ENCODE data around the gene CTNNA2.

CTNNA2 gene

DNA sequence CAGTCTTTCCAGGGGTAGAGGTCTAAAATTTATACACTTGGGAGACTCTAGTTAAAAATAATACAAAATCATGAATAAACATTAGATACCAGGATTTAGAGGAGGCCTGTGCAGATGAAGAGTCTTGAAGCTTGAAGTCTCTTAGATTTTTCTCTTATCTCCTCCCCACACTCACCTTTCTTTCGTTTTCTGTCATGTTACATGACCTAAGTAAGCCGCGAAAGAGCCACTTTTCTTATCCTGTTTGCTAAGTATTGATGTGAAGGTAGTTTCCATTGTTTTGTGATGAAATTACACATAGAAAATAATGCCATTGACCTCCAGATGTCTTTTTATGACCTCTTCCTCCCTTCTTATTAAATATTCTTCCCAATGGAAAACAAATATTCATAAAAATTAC is 423.9 kb downstream of the CTNNA2 start:
- DNase-seq: no peak

DNA sequence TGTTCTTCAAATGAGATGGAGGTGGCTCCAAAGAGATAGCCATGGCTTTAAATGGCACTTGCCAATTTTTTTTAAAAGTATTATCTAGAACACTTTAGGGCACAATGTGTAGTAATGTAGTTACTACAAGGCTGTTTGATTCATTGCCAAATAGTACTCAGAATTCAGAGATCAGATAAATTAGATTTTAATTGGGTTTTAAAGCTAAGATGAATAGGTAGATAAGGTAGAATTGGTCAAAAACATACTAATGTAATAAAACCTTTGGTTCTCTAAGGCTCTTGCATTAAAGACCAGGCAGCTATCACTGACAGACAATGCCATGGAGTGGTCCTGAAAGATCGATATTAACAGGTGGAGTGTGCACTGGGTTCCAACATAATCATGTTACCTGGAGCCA is 425.8 kb downstream of the CTNNA2 start:
- DNase-seq: no peak

DNA sequence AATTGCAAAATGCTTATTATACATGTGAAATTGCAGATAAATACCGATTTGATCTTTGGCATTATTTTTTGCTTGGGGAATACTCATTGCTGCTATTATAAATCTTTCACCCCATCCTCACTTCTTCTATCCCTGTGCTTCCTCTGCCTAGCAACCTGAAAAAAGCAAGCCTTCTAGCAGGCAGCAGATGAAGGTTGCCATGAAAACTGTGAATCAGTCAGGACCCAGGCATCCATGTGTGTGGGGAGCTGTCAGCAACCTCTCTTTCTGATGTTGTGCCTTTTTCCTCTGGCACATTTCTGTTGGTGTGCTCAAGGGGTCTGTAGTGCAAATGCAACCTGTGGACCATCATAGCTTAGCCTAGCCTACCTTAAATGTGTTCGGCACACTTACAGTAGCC is 427.5 kb downstream of the CTNNA2 start:
- DNase-seq: no peak

DNA sequence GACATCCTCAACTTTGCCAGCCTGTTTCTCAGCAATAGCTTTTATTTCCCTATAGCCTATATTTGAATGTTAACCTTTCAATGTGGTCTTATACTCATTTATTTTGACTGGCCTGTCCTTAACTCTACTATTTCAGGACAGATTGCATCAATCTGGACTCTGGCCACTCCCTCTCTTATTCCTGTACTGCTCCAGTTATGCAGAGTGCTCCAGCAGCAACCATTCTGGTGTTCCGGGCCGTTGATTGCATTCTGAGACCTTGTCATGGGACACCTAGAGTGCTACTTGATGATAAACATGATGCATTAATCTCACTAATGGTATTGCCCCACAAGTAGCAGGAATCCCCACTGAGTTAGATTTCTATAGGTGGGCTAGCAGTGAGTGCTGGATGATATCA is 428.3 kb downstream of the CTNNA2 start:
- no peak for DNase-seq

DNA sequence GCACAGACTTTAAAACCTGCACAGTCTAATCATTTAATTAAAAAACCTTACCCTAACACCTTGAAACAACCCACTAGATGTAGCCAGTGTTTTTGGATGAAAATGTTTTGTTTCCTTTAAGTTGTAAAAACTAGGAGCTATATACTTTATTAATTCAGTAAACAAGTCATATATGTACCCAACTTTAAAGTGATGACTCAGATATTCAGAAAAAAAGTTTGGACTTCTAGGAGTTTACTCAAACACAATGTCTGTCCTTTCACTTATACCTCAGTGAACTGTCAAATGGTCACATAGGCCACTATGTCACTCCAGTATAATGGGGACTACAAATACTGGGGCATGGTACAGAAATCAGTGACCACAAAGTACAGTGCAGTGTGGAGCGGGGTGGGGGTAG is 431.4 kb downstream of the CTNNA2 start:
- no peak for DNase-seq

DNA sequence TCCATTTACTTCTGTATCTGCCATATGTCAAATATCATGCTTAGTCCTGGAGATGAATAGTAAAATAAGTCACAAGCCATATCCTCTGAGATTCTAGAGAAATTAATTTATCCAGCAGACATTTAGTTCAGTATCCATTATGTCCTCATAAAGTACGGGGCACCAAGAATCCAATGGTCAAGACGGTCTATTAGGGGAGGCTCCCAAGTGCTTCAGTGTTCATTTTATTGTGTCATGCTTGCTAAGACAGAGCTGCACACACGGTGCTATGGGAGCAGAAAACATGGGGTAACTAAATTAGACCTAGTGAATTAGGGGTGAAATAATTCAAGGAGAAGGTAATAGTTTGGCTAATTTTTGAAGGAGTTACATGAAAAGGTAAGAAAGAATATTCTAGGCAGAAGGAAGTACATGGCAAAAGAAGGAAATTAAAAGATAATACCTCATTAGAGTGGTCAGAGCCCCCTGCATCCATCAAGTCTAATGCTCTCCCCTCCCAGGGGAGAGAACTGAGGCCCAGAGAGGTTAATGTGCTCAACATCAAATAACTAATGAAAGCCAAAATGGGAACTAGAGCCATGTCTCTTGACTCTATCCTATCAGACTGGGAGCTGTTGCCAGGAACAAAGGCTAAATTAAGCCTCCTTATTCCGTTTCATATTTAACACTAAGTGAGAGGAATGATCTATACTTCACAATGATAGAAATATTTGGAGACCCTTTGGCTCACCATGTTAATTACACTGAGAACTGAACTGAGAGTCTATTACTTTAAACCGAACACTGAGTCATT is 433.0 kb downstream of the CTNNA2 start:
- DNase-seq: no peak

DNA sequence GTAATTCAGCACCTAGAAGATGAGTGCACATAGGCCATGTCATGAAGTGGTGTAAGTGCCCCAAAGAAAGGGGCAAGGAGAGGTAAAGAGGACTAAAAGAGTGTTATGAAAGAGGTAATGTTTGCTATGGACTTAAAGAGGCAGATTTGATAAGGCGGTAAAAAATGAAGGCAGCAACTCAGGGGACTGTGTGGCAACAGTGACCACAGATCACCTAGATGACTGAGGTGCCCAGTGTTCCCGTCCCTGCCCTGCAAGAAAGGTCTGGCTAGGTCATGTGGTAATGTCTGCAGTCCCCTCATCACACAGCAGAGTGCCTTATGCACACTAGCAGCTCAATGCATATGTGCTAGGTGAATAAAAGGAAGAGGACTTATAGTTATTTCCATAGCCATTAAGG is 434.9 kb downstream of the CTNNA2 start:
- no peak for DNase-seq

DNA sequence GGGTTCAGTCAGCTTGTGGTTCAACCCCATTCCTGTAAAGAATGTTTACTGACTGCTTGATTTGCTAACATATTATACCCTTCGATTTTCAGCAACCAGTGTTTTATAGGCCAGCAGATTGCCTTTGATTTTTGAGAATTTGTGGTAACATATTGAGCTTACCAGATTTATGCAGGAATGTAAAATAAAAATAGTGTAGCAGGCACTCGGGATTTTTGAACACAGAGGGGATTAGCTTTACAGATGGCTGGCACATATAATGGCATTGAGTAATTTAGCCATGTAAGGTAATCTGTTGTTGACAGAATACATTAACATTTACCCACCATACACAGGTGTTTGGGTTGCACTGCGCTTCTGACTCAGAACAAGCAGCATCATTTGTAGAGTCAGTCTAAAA is 437.7 kb downstream of the CTNNA2 start:
- no peak for DNase-seq

DNA sequence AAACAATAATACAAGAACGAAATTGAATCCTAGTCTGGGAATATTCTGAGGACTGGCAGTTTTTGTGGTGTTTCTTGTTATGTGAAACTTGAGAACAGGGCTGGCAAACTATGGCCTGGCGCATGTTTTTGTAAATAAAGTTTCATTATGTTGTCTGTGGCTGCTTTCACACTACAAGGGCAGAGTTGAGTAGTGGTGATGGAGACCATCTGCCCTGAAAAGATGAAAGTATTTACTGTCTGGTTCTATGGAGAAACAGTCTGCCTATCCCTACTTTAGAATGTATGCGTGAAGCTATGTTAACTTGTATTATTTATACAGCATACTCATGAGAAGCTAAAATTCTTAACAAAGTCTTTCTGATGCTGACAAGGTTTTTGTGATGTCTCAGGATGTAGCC is 439.8 kb downstream of the CTNNA2 start:
- DNase-seq: no peak

DNA sequence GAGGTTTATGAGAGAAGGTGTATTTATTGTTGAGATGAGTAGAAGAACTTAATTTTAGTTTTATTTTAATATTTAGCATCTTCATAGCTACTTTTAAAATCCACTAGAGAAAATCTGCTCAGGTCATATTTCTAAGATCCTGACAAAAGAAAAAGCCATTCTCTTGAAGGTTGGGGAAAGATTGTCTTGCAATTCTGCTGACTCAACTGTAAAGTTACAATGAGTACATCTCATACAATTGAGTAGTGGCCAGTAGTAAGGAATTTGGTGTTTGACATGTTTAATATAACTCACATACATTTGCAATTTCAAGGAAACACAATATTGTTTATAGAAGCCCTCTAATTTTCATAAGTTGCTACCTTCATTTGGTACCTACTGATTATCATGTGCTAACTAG is 447.2 kb downstream of the CTNNA2 start:
- no peak for DNase-seq

DNA sequence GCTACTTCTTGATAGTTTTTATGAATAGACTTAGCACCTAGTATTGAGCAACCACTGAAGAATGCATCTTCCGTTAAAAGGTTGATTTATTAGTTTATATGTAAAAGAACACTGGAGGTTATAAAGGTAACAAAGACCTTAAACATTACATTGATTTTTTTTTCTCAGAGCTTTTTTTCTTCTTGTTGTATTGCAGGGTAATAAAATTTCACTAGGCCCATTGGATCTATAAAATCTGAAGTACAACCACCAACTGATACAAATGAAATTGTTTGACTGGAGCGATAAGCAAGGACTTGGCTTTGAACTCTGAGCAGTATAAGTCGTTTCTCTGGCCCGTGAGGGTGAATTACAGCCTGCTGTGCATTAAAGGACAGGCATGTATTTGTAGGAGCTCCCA is 447.7 kb downstream of the CTNNA2 start:
- no peak for DNase-seq

DNA sequence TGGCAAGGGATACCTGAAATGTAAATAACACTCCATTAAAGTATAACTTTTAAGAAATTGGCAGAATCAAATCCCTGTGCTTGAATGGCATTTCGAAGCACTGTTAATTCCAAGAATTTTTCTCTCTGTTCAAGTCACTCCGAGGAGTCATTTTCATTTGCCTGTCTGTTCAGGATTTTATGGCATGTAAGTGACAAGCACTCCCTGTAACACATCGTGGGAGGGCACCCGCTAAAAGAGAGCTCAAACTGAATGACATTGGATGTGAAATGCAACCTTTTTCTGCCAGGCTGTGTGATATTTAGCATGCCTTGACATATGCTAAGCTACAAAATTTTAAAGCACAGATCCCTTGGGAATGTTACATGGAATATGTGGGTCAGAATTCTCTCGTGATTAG is 452.1 kb downstream of the CTNNA2 start:
- DNase-seq: no peak

DNA sequence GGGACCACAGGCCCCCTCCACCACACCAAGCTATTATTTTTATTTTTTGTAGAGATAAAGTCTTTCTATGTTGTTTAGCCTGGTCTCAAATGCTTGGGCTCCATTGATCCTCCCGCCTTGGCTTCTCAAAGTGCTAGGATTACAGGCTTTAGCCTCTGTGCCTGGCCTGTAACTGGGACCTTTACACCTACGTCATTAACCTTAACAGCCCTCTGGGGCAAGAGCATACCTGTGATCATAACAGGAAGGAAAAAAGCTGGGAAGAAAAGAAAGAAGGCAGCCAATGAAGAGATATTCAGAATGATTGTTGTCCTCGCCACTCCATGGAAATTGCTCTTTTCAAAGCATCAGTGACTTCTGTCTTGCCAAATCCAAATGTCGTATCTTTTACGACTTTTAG is 453.5 kb downstream of the CTNNA2 start:
- no peak for DNase-seq

DNA sequence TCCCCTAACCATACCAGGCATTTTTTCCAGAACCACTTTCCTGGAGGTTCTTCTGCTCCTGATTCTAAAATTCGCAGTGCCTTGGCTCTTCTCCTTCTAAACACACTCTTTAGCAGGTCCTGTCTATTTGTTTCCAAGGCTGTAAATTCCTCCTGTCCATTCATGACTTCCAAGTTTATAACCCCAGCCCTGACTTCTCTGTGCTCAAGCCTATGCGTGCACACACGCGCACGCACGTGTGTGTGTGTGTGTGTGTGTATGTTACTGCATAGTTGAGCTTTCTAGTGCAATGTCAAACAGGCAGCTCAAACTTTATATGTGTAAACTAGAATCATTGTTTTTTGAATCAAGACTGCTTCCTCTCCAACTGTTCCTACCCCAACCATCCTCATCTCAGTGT is 454.0 kb downstream of the CTNNA2 start:
- no peak for DNase-seq

DNA sequence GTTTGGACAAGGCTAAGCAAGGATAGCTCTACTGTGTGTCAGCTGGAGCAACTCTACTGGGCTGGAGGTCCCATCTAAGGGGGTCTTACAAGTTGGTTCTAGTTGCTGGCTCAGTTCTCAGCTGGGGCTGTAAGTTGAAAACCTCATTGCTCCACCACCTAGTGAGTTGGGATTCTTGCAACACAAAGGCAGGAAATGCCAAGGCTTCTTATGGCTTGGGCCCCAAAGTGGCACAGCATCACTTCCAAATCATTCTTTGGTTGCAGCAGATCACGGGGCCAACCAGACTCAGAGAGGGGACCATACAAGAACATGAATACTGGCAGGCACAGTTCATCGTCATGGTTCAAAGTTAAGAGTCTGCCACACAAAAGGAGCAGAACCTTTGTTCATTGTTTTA is 459.0 kb downstream of the CTNNA2 start:
- DNase-seq: no peak

DNA sequence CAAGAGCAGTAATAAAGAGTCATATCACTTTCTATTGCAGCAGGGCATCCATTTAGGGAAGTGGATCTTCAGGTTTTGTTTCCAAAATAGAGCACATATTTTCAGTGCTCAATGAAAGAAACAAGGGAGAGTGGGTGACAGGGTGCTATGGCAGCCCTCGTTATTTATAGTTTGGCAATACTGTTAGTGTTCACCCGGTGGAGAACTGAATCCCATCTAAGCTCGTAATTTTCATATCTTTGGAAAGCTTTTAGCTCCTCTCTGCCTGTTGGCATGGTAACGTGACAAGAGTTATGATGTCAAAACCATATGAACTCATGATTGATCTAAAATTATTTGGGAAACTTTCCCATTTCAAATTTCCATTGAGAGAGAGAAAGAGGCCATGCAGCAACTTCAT is 459.8 kb downstream of the CTNNA2 start:
- DNase-seq: no peak

DNA sequence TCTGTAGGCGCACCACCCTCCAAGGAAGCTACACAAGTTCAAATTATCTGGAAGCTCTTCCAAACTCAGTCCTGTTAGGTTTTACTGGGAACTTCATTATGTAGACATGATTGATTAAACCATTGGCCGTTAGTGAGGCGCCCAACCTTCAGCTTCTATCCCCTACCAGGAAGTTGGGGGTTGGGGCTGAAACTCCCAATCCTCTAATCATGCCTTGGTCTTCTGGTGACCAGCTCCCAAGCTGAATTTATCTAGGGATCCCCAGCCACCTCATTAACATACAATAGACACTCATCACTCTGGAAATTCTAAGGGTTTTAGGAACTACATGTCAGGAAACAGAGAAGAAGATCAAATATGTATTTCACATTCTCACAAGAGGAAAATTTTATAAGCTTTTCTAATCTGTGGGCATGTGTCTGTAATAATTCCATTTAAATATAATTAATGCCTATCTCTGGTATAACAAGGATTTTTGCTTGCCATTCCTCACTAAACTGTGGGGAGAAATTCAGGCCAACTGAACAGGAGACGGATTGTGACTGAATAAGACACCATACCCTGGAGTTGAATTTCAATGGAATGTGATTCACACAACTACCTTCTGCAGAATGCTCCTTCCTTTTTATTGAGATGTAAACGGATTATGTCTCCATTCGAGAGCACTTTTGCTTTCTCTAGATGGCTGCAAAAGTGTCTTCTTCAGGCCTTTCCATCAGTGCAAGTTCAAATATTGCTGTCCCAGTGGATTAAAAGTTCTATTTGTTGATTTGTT is 463.1 kb downstream of the CTNNA2 start:
- no peak for DNase-seq

DNA sequence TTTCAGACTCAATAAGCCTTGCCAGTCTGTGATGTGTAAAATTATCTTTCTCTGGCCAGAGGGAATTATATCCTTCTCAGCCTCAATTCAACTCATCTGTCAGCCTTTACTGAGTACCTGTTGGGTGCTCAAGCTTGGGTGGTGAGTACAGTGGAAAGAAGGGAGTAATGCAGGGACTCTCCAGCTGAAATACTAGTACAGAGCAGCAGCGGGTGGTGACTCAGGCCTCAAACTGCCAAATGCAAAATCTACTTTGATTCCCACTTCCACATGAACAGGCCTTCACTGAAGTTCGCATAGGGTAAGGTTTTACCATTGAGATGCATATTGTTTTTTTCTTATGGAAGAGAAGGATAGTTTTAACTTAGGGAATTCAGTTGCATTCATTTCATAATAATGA is 464.9 kb downstream of the CTNNA2 start:
- DNase-seq: no peak

DNA sequence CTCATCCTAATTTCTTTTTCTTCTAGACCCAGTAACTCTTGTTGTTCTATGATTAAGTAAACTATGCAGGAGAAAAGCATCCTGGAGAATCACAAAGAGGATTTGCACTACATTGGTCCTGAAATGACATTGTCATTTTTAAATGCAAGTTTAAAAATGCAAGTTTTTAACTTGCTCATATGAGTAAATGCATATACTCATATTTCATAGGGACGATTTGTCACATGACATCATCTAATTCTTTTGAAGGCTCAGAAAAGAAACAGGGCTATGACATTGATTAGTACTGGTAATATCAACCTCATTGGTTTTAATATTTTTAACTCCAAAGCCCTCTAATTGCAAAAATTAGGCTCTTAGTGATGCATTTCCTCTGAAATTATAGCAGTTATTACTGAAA is 467.3 kb downstream of the CTNNA2 start:
- DNase-seq: no peak

DNA sequence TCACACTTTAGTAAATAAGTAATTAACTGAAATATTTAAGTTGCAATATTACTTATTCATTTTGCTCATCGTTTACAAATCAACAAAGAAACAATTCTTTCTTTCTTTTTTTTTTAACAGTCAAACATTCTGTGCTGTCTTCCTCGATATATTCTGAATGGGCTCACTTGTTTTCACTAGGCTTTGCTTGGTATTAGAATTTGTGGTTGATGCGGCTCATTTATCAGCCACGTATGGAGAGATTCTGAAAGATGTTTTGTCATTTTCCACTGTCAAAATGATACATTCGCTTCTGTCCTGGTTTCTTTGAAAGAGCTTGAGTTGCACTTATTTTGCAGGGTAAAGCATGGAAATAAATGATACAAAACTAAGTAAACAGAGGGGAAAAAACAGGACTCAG is 468.0 kb downstream of the CTNNA2 start:
- no peak for DNase-seq

DNA sequence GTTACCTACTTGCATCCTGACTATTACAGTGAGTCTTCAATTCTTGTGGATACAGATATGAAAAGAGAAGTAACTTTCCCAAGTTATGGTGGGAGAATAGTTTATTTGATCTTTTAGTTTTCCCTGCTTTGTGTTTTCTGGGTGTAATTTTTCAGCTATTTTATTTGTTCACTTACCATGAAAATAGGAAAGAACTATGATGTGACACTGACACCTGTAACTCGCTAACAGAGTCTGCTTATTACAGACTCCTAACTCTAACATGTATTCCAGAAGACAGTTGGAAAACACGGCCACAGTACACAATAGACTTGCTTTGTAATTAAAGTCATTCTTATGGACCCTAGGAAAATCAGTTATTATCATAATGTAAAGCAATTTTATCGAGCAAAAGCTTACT is 468.5 kb downstream of the CTNNA2 start:
- no peak for DNase-seq

DNA sequence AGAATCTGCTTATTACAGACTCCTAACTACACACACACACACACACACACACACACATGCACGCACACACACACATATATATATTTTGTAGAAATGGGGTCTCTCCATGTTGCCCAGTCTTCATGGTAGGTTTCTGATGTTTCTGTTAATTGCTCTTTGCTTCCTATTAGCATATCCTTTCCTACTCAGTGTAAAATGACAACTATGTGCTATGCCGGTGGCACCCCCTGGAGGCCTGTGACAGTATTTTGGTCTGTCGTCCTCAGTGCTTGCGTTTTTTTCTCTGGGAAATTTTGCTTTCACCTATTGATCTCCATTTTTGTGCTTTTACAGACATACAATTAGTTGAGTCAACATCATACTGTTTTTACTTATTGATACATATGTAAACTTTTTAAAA is 469.6 kb downstream of the CTNNA2 start:
- no peak for DNase-seq

DNA sequence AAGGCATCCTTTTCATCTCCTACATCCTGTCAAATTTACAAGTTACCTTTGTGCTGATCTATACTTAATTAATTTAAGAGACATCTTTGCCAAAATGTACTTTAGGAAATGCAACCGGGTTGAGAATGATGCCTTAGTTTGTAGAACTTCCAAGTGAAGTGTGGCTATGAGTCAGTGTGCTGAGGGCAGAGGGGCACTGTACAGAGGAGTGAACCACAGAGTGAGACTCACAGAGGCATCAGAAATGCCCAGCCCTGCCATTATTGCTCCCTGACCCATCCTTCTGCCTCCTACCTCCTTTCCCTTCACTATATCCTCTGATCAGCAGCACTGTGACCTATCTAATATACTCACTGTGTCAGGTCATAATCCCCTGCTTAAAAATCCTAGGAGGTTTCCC is 471.6 kb downstream of the CTNNA2 start:
- no peak for DNase-seq

DNA sequence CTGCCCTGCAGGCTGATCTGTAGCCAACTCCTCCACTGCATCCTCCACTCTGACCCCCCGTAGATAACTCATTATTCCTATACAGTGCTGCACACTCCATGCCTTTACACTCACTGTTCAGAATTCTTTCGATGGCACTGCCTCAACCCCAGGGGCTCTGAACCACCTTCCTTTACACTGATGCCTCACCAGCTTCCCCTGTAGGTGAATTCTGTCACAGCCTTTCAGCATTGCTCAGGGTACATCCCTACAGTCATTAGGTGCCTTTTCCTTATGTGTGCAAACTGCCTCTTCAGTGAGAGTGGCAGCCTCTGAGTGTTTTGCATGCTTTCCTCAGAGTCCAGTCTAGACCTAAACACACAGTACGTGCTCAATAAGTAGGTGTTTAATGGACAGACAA is 472.3 kb downstream of the CTNNA2 start:
- no peak for DNase-seq

DNA sequence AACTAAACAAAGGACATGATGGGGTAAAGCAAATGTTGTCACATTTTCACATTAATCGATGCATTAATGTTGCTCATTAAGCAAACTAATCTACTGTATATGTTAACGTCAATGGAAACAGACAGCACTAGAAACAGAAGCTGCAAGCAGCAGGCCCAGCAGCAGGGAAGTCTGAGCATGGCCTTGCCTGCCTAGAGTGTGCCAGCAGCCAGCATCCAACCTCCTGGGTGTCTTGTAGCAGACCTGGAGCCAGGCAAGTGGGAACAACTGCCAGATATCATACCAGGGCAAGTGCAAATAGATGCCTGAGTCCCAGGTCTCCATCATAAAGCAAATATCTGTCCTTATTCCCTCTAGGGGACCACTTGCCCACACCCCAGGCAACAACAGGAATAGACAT is 472.7 kb downstream of the CTNNA2 start:
- DNase-seq: no peak
